Measurements from ENCODE around the gene NSD1. TPM values are rescaled to one million over a fixed set of nuclear protein-coding genes. Genes with fewer than 3 reads are reported as not detected.

NSD1 gene
- total RNA-seq, 4 donors from 2014 or later: 41.1 to 58.4 (median 49.5) TPM

DNA sequence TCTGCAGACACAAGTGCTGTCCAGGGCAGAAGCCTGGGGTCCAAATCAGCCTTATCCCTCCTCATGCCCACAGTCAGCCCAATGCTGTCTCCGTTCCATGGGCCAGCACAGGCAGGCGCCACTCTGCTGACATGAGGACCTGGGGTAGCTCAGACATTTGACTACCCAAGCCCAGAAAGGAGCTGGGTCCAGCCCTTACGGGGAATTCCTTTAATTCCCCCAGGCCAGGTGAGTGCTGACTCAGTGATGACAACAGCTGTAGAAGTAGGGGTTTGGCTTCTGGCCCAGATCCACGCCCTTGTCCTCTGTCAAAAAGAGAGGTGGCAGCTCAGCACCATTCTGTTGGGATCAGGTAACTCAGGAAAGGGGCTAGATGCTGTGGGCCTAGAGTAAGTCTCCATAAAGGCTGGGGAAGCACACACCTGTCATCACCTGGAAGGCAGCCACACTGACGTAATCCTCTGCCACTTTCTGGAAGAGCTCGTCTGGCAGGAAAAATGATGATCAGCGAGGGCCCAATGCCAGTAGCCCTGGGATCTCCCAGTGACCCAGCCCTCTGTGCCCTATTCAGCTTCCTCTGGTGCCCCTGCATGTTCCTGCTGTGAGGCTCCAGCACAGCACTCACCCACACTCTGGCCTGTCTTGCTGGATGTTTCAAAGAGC, 168.1 kb downstream of the NSD1 start:
- Histone ChIP-seq H3K27me3 (no peaks in the 10 kb centered on the region), H3K9me3 (no peaks in the 10 kb centered on the region), H3K4me1 (peaks cover 0 to 64% (median 38%) of the 10 kb centered on the region in 3 donors), H3K27ac (peak overlapping the region in 3 of 4 donors; percentile 85 to 91 (median 89)), H3K36me3 (peaks cover 0 to 37% of the 10 kb centered on the region in 2 donors), H3K4me3 (no peak overlapping the region)
- WGBS, 2 donors (ENCODE audit: low coverage in 1 of 2): no CpG with 5 or more reads among the region's 7 CpGs
- ATAC-seq: no peak
- TF ChIP-seq POLR2AphosphoS5 (IDR thresholded peaks at IDR 0.05) (no peak), CTCF (IDR thresholded peaks at IDR 0.05) (no peak), POLR2A (IDR thresholded peaks at IDR 0.05) (no peak), EP300 (IDR thresholded peaks at IDR 0.05) (no peak)

DNA sequence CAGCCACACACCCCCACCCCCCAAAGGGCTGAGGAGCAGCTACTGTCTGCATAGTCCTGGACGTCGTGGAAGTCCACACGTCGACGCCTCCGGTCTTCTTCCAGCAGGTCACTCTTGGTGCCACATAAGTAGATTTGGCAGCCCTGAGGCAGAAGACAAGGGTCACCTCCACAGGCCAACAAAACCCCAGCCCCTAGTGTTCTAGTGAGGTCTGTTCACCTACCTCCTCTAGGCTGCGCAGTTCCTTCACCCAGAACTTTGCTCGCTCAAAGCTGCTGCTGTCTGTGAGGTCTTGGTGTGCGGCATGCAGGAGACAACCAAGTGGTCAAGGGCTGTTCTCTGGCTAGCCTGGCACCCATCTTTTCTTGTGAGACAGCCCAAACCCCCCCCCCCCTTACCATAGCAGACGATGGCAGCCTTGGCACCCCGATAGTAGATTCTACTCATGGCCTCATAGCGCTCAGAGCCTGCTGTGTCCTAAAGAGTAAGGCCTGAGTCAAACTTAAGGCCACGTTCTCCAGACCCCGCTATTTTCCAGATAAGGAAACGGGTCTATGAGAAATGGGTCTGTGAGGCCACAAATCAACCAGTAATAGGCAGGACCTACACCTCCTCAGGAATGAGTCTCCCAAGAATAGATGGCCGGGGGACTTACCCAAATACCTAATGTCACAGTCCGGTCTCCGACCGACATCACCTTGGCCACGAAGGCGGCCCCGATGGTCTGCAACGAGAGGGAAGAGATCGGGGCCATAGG, 169.0 kb downstream of the NSD1 start:
- Histone ChIP-seq H3K9me3 (no peaks in the 10 kb centered on the region), H3K27me3 (no peaks in the 10 kb centered on the region), H3K27ac (peak overlapping the region in 3 of 4 donors; percentile 85 to 91 (median 89)), H3K4me1 (peaks cover 0 to 61% (median 38%) of the 10 kb centered on the region in 3 donors), H3K4me3 (peak overlapping the region; percentile 80 to 95), H3K36me3 (peaks cover 0 to 39% of the 10 kb centered on the region in 2 donors)
- no peak for ATAC-seq
- WGBS, 2 donors (ENCODE audit: low coverage in 1 of 2): 51% methylated on average over 8 of the region's 24 CpGs; no CpG with 5 or more reads in 1 of the 2 donors
- no peak for TF ChIP-seq CTCF (IDR thresholded peaks at IDR 0.05)
- TF ChIP-seq POLR2AphosphoS5 (IDR thresholded peaks at IDR 0.05): no peak
- no peak for TF ChIP-seq POLR2A (IDR thresholded peaks at IDR 0.05)
- no peak for TF ChIP-seq EP300 (IDR thresholded peaks at IDR 0.05)

DNA sequence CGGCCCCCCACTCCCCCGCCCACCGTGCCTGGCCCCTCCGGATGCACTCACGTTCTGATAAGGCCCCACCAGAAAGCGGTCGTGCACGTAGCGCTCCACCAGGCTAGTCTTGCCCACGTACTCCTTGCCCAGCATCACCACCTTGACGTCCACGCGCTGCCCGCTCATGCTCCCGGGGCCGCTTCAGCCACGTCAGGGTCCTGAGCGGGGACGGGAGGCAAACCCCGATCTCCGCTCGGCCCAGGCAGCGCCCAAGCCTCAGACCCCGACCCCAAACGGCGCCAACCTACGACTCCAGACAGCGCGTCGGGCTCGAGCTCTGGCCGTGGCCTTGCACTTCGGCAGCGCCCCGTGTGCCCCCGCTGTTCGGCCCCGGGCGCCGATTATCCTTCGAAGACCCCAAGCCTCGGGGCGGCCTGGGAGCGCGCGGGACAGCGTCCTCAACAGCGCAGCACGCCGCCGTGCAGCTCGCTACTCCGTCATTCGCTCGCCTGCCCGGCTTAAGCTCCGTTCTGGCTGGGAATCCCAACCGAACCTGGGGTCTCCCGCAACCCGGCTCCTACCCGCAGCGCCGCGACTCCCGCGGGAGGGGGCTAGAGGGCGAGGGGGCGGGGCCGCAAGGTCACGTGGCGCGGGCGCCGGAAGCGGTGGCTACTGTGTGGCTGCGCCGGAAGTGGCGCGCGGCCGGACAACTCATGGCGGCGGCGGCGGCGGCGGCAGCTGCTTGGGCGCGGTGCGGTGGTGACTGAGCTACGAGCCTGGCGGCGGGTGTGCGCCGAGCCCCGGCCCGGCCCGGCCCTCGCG, 169.8 kb downstream of the NSD1 start, which contains the start of the genes PRELID1 and RAB24:
PRELID1 (plus strand) TSS at position 679 of the 804 bp plus-strand sequence. CDS start 187 bp downstream, outside the sequence.
RAB24 (minus strand) TSS at position 599 of the 804 bp plus-strand sequence; CDS start at position 168, 431 bp downstream.
- Histone ChIP-seq H3K27me3 (no peaks in the 10 kb centered on the region), H3K36me3 (peaks cover 0 to 41% of the 10 kb centered on the region in 2 donors), H3K4me3 (peak within 1 kb of the TSS; percentile 80 to 95), H3K27ac (peak within 1 kb of the TSS; percentile 72 to 91 (median 87)), H3K4me1 (peaks cover 0 to 61% (median 38%) of the 10 kb centered on the region in 3 donors), H3K9me3 (no peaks in the 10 kb centered on the region)
- TF ChIP-seq EP300 (IDR thresholded peaks at IDR 0.05): no peak
- TF ChIP-seq POLR2AphosphoS5 (IDR thresholded peaks at IDR 0.05): peak; percentile 73
- TF ChIP-seq CTCF (IDR thresholded peaks at IDR 0.05): peak in 2 of 4 experiments; percentile 18 to 58
- TF ChIP-seq POLR2A (IDR thresholded peaks at IDR 0.05): peak; percentile 69 to 74
- 0% methylated on average over 6 of the region's 100 CpGs; no CpG with 5 or more reads in 1 of the 2 donors for WGBS, 2 donors (ENCODE audit: low coverage in 1 of 2)
- ATAC-seq: peak; percentile 90

- peaks cover 0 to 35% of the 10 kb centered on the region in 2 donors for H3K36me3 ChIP-seq
- no CpG with 5 or more reads among the region's 25 CpGs for WGBS, 2 donors (ENCODE audit: low coverage in 1 of 2)
- H3K9me3 ChIP-seq: no peaks in the 10 kb centered on the region
- H3K4me1 ChIP-seq: peaks cover 0 to 61% (median 38%) of the 10 kb centered on the region in 3 donors
- TF ChIP-seq POLR2AphosphoS5 (IDR thresholded peaks at IDR 0.05) (no peak), CTCF (IDR thresholded peaks at IDR 0.05) (peak in 1 of 4 experiments; percentile 2)
- no peak for ATAC-seq
- peak overlapping the region; percentile 80 to 95 for H3K4me3 ChIP-seq
- no peaks in the 10 kb centered on the region for H3K27me3 ChIP-seq
- H3K27ac ChIP-seq: peak overlapping the region; percentile 72 to 91 (median 87)
Observed at GRCh38 chr5:177303925-177304391, 170.4 kb downstream of the NSD1 start.

Data from gastroesophageal sphincter (tissue), 4 donors.